Measurements from ENCODE around the gene SERPINB4. TPM values are rescaled to one million over a fixed set of nuclear protein-coding genes. Genes with fewer than 3 reads are reported as not detected.

Gene SERPINB4
- total RNA-seq, 1 experiment from 2014 or later: not detected

DNA sequence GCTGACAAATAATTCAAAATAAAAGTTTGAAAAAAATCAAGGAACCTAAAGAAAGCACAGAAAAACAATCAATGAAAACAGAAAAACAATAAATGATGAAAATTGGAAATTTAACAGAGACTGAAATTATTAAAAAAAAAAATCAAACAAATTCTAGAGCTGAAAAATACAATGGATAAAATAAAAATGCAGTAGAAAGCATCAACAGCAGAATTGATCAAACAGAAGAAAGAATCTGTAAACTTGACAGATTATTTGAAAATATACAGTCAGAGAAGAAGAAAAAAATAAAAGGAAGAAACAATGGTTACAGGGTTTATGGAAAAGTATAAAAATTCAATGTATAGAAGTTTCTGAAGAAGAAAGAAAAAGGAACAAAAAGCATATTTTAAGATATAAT is 16.2 kb downstream of the SERPINB4 start:
- Mint-ChIP-seq H3K27me3 (ENCODE audit: insufficient read depth, unreplicated experiment) (no peaks in the 10 kb centered on the region), H3K9me3 (ENCODE audit: unreplicated experiment) (peaks cover 27% of the 10 kb centered on the region), H3K4me1 (ENCODE audit: insufficient read depth, unreplicated experiment) (no peaks in the 10 kb centered on the region), H3K27ac (ENCODE audit: low read depth, unreplicated experiment) (no peak overlapping the region), H3K4me3 (ENCODE audit: unreplicated experiment) (no peak overlapping the region), H3K36me3 (ENCODE audit: insufficient read depth, unreplicated experiment) (no peaks in the 10 kb centered on the region)
- ChIA-PET CTCF (no interaction called here), POLR2A (interaction anchor here (0.9 kb wide), 1 partner anchor 12 kb away, joined by 4 read pairs; no protein-coding TSS in a partner anchor)
- TF ChIP-seq, protein P1, sequence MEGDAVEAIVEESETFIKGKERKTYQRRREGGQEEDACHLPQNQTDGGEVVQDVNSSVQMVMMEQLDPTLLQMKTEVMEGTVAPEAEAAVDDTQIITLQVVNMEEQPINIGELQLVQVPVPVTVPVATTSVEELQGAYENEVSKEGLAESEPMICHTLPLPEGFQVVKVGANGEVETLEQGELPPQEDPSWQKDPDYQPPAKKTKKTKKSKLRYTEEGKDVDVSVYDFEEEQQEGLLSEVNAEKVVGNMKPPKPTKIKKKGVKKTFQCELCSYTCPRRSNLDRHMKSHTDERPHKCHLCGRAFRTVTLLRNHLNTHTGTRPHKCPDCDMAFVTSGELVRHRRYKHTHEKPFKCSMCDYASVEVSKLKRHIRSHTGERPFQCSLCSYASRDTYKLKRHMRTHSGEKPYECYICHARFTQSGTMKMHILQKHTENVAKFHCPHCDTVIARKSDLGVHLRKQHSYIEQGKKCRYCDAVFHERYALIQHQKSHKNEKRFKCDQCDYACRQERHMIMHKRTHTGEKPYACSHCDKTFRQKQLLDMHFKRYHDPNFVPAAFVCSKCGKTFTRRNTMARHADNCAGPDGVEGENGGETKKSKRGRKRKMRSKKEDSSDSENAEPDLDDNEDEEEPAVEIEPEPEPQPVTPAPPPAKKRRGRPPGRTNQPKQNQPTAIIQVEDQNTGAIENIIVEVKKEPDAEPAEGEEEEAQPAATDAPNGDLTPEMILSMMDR (IDR thresholded peaks at IDR 0.05; ENCODE audit: unreplicated experiment): no peak
- intact Hi-C loops (cut with micrococcal nuclease): no loop called here
- no TSS peak for BruUV-seq (replicated peaks)
- DNase-seq (ENCODE audit: unreplicated experiment): no peak

DNA sequence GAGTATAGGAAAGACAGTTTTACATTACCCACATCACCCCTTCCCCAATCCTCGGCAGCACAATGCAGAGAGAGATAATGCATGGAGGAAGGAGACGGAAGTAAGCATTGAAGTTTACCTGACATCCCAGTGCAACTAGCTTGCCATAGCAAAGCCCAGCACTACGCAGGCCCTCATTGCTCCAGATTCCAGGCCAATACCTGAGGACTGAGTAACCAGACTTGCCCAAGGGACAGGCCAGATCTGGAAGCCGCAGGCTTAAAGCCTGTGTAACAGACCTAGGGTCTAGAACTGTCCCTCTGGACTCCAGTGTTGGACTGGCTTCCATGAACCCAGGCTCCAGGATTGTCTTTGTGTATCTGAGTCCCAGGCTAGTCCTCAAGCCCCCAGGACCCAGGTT is 17.6 kb downstream of the SERPINB4 start:
- intact Hi-C loops (cut with micrococcal nuclease): no loop called here
- no peak for DNase-seq (ENCODE audit: unreplicated experiment)
- H3K9me3 Mint-ChIP-seq (ENCODE audit: unreplicated experiment): peaks cover 26% of the 10 kb centered on the region
- no peak overlapping the region for H3K4me3 Mint-ChIP-seq (ENCODE audit: unreplicated experiment)
- ChIA-PET POLR2A (no interaction called here), CTCF (no interaction called here)
- H3K27me3 Mint-ChIP-seq (ENCODE audit: insufficient read depth, unreplicated experiment): no peaks in the 10 kb centered on the region
- H3K27ac Mint-ChIP-seq (ENCODE audit: low read depth, unreplicated experiment): no peak overlapping the region
- H3K36me3 Mint-ChIP-seq (ENCODE audit: insufficient read depth, unreplicated experiment): no peaks in the 10 kb centered on the region
- no peaks in the 10 kb centered on the region for H3K4me1 Mint-ChIP-seq (ENCODE audit: insufficient read depth, unreplicated experiment)
- BruUV-seq (replicated peaks): no TSS peak
- TF ChIP-seq, protein P1 (IDR thresholded peaks at IDR 0.05; ENCODE audit: unreplicated experiment): no peak

DNA sequence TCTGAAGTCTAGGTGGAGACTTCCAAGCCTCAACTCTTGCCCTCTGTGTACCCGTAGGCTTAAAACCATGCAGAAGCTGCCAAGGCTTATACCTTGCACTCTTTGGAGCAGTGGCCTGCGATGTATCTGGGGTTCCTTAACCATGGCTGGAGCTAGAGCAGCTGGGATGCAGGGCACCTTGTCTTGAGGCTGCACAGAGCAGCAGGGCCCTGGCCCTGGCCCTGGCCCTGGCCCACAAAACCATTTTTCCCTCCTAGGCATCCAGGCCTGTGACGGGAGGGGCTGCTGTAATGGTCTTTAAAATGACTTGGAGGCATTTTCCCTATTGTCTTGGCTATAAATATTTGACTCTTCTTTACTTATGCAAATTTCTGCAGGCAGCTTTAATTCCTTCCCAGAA is 19.2 kb downstream of the SERPINB4 start:
- H3K36me3 Mint-ChIP-seq (ENCODE audit: insufficient read depth, unreplicated experiment): no peaks in the 10 kb centered on the region
- H3K27ac Mint-ChIP-seq (ENCODE audit: low read depth, unreplicated experiment): no peak overlapping the region
- H3K4me3 Mint-ChIP-seq (ENCODE audit: unreplicated experiment): no peak overlapping the region
- BruUV-seq (replicated peaks): no TSS peak
- no peak for DNase-seq (ENCODE audit: unreplicated experiment)
- intact Hi-C loops (cut with micrococcal nuclease): no loop called here
- ChIA-PET CTCF (no interaction called here), POLR2A (no interaction called here)
- H3K27me3 Mint-ChIP-seq (ENCODE audit: insufficient read depth, unreplicated experiment): no peaks in the 10 kb centered on the region
- H3K9me3 Mint-ChIP-seq (ENCODE audit: unreplicated experiment): peaks cover 20% of the 10 kb centered on the region
- no peaks in the 10 kb centered on the region for H3K4me1 Mint-ChIP-seq (ENCODE audit: insufficient read depth, unreplicated experiment)
- TF ChIP-seq, protein P1 (IDR thresholded peaks at IDR 0.05; ENCODE audit: unreplicated experiment): no peak

DNA sequence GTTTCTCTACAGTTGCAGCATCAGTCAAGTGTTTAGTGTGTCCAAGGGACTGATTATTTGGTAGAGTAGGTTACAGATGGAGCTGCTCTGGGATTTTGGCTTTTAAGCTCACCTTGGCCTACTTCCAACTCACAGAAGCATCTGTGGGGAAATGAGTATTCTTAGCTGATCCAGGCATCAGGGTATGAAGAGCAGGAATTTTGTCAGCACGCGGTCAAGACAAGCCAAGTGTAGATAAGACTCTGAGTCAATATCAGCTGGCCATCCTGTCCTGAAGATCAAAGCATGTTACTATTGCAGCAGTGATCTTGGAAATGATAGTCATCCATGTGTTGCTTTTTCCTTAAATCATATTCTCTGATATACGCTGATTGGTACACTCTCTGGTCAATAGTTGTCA is 24.4 kb downstream of the SERPINB4 start:
- no peaks in the 10 kb centered on the region for H3K27me3 Mint-ChIP-seq (ENCODE audit: insufficient read depth, unreplicated experiment)
- no TSS peak for BruUV-seq (replicated peaks)
- POLR2A ChIA-PET: no interaction called here
- CTCF ChIA-PET: interaction anchor here (0.6 to 1.1 kb wide), 2 partner anchors 9 to 102 kb away, joined by 3 read pairs; no protein-coding TSS in a partner anchor
- intact Hi-C loops (cut with micrococcal nuclease): no loop called here
- H3K4me1 Mint-ChIP-seq (ENCODE audit: insufficient read depth, unreplicated experiment): no peaks in the 10 kb centered on the region
- TF ChIP-seq, protein P1 (IDR thresholded peaks at IDR 0.05; ENCODE audit: unreplicated experiment): no peak
- H3K27ac Mint-ChIP-seq (ENCODE audit: low read depth, unreplicated experiment): no peak overlapping the region
- DNase-seq (ENCODE audit: unreplicated experiment): no peak
- H3K36me3 Mint-ChIP-seq (ENCODE audit: insufficient read depth, unreplicated experiment): no peaks in the 10 kb centered on the region
- no peaks in the 10 kb centered on the region for H3K9me3 Mint-ChIP-seq (ENCODE audit: unreplicated experiment)
- no peak overlapping the region for H3K4me3 Mint-ChIP-seq (ENCODE audit: unreplicated experiment)
